ENCODE results near the gene NRROS. TPM values are rescaled to one million over a fixed set of nuclear protein-coding genes. Genes with fewer than 3 reads are reported as not detected.

The NRROS gene
- total and polyA plus RNA-seq, 2 of the 13 experiments (the other 11 are each of a cell fraction or from before 2014, with no cell fraction given) = not detected

DNA sequence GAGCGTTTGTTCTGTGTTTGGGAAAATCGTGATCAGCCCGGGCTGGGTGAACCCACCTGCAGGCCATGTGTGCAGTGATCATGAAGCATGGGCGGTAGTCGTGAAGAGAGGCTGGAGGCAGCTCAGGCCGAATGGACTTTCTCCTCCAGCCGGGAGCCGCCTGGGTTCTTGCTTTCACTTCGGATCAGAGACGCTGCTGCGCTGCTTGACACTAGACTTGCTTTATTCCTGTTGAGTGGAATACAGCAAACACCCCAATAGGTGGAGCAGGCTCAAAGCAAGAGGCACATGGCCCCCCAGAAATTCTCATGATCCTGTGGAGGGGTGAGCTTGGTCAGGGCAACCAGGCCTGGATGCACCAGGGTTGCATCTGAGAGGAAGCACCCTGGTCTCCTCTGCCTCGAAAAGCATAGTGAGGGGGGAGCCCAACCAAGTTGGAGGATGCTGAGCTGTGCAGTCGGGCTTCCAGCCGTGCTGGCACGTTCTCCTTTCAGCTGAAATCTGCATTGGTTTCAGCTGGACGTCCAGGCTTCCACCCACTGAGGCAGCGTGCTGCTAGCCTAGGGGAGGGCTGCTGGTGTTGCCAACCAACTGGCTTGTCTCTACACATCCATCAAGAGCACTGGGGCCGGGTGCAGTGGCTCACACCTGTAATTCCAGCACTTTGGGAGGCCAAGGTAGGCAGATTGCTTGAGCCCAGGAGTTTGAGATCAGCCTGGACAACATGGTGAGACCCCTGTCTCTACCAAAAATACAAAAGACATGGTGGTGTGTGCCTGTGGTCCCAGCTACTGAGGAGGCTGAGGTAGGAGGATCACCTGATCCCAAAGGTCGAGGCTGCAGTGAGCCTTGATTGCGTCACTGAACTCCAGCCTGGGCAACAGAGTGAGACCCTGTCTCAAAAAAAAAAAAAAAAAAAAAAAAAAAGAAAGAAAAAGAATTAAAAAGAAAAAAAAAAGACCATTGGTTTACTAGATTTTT lies 2.8 kb upstream of the NRROS start (continued):
- TF ChIP-seq DPF2 (CRISPR knock-in tag; IDR thresholded peaks at IDR 0.05; ENCODE audit: borderline replicate concordance, low read depth) (no peak), ZNF781 (CRISPR knock-in tag; IDR thresholded peaks at IDR 0.05; ENCODE audit: borderline replicate concordance, not compliant biosample characterization) (no peak), HOXA3 (CRISPR knock-in tag; IDR thresholded peaks at IDR 0.05) (no peak), ZNF883 (CRISPR knock-in tag; IDR thresholded peaks at IDR 0.05; ENCODE audit: not compliant biosample characterization) (no peak), HNRNPH1 (optimal IDR thresholded peaks at IDR 0.05; ENCODE audit: low read depth, low read length) (no peak), EHMT2 (IDR thresholded peaks at IDR 0.05; ENCODE audit: borderline replicate concordance, low read depth, low read length) (no peak), ZNF484 (CRISPR knock-in tag; IDR thresholded peaks at IDR 0.05; ENCODE audit: borderline replicate concordance, low read depth) (no peak), ZNF784 (CRISPR knock-in tag; IDR thresholded peaks at IDR 0.05; ENCODE audit: borderline replicate concordance) (no peak), GATA4 (IDR thresholded peaks at IDR 0.05; ENCODE audit: borderline replicate concordance, low read depth) (no peak), TEAD3 (CRISPR knock-in tag; optimal IDR thresholded peaks at IDR 0.05; ENCODE audit: borderline replicate concordance) (peak; percentile 15), SMARCC2 (IDR thresholded peaks at IDR 0.05) (no peak), ARID5B (CRISPR knock-in tag; IDR thresholded peaks at IDR 0.05) (no peak), SNRNP70 (IDR thresholded peaks at IDR 0.05; ENCODE audit: low read depth, low read length) (no peak), ZNF577 (CRISPR knock-in tag; IDR thresholded peaks at IDR 0.05; ENCODE audit: borderline replicate concordance, low read depth) (no peak)
- TF ChIP-seq, protein P1, sequence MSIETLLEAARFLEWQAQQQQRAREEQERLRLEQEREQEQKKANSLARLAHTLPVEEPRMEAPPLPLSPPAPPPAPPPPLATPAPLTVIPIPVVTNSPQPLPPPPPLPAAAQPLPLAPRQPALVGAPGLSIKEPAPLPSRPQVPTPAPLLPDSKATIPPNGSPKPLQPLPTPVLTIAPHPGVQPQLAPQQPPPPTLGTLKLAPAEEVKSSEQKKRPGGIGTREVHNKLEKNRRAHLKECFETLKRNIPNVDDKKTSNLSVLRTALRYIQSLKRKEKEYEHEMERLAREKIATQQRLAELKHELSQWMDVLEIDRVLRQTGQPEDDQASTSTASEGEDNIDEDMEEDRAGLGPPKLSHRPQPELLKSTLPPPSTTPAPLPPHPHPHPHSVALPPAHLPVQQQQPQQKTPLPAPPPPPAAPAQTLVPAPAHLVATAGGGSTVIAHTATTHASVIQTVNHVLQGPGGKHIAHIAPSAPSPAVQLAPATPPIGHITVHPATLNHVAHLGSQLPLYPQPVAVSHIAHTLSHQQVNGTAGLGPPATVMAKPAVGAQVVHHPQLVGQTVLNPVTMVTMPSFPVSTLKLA (IDR thresholded peaks at IDR 0.05) = 0 out of 2 replicates have a peak, but pooled peaks have one; percentile 12
- TF ChIP-seq, protein P2, sequence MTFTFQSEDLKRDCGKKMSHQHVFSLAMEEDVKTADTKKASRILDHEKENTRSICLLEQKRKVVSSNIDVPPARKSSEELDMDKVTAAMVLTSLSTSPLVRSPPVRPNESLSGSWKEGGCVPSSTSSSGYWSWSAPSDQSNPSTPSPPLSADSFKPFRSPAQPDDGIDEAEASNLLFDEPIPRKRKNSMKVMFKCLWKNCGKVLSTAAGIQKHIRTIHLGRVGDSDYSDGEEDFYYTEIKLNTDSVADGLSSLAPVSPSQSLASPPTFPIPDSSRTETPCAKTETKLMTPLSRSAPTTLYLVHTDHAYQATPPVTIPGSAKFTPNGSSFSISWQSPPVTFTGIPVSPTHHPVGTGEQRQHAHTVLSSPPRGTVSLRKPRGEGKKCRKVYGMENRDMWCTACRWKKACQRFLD (CRISPR knock-in tag; IDR thresholded peaks at IDR 0.05; ENCODE audit: borderline replicate concordance) = no peak
- TF ChIP-seq, protein P3, sequence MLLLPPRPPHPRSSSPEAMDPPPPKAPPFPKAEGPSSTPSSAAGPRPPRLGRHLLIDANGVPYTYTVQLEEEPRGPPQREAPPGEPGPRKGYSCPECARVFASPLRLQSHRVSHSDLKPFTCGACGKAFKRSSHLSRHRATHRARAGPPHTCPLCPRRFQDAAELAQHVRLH (CRISPR knock-in tag; IDR thresholded peaks at IDR 0.05; ENCODE audit: borderline replicate concordance, low read depth) = no peak

All from HepG2 (cell line).